ENCODE data around the gene MSH5. TPM values are rescaled to one million over a fixed set of nuclear protein-coding genes. Genes with fewer than 3 reads are reported as not detected.
"Not testable (repeated sequence)": the region's sequence is repeated elsewhere in the genome, so short reads cannot be mapped to it uniquely, and the experiment has no call there.

The MSH5 gene
- total RNA-seq, 1 experiment from 2014 or later = 51.0 TPM

DNA sequence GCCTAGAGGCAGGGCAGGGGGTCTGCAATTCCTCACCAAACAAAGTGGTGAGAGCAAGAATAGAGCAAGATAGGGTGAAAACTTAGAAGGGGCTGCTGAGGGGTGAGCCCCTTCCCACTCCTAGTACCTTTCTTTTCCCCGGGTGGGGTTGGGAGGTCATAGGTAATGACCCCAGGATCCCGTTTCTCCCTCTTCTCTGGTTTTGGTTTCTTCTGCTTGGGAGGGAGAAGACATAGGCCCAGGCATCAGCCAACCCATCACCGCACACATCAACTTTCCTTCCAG, 52.2 kb downstream of the MSH5 start:
- H3K36me3 Mint-ChIP-seq (ENCODE audit: insufficient read depth, unreplicated experiment) = peaks cover 56% of the 10 kb centered on the region
- BruUV-seq (replicated peaks) = no TSS peak
- Histone ChIP-seq H3K9me3 (no peaks in the 10 kb centered on the region), H3K4me1 (0 out of 2 replicates have a peak, but pooled peaks cover 3% of the 10 kb centered on the region), H3K27me3 (replicated peaks; ENCODE audit: control insufficient read depth, insufficient read depth, low read length) (no peaks in the 10 kb centered on the region), H3K4me3 (ENCODE audit: low read depth, low read length) (no peak overlapping the region), H3K36me3 (ENCODE audit: control insufficient read depth, insufficient read depth, low read length) (no peaks in the 10 kb centered on the region)
- POLR2A ChIA-PET = no interaction called here
- no peak overlapping the region for H3K27ac Mint-ChIP-seq (ENCODE audit: unreplicated experiment)
- H3K9me3 Mint-ChIP-seq (ENCODE audit: unreplicated experiment) = no peaks in the 10 kb centered on the region
- intact Hi-C loops (cut with micrococcal nuclease; ENCODE audit: unreplicated experiment) = no loop called here
- no peak for DNase-seq
- H3K4me3 Mint-ChIP-seq (ENCODE audit: unreplicated experiment) = no peak overlapping the region
- H3K4me1 Mint-ChIP-seq (ENCODE audit: low read depth, unreplicated experiment) = peaks cover 21% of the 10 kb centered on the region
- no peaks in the 10 kb centered on the region for H3K27me3 Mint-ChIP-seq (ENCODE audit: insufficient read depth, unreplicated experiment)
- CTCF ChIA-PET = interaction anchor here (1.1 to 1.4 kb wide), 2 partner anchors 17 to 62 kb away, joined by 3 to 4 read pairs; no protein-coding TSS in a partner anchor
- TF ChIP-seq, protein P1, sequence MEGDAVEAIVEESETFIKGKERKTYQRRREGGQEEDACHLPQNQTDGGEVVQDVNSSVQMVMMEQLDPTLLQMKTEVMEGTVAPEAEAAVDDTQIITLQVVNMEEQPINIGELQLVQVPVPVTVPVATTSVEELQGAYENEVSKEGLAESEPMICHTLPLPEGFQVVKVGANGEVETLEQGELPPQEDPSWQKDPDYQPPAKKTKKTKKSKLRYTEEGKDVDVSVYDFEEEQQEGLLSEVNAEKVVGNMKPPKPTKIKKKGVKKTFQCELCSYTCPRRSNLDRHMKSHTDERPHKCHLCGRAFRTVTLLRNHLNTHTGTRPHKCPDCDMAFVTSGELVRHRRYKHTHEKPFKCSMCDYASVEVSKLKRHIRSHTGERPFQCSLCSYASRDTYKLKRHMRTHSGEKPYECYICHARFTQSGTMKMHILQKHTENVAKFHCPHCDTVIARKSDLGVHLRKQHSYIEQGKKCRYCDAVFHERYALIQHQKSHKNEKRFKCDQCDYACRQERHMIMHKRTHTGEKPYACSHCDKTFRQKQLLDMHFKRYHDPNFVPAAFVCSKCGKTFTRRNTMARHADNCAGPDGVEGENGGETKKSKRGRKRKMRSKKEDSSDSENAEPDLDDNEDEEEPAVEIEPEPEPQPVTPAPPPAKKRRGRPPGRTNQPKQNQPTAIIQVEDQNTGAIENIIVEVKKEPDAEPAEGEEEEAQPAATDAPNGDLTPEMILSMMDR (IDR thresholded peaks at IDR 0.05; ENCODE audit: insufficient read depth in 1 of 2, low read depth in 1 of 2, low read length in 1 of 2, severe bottlenecking in 1 of 2, unreplicated experiment in 1 of 2) = no peak

DNA sequence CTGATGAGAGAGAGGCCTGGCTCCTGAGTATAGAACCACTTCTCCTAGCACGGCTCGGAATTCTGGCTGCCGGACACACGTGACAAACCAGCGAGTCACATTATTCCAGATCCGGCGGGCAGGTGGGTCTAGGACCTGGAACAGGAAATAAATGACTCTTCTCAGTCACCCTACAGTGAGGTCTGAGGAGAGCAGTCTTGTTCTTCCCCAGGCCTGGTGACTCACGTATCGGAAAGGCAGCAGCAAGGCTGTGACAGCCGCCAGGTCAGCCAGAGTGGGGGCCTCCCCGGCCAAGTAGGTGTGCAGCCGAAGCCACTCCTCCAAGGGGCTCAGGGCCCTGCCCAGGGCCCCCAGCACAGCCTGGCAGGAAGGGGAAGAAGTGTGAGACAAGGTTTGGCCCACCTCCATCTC, 53.0 kb downstream of the MSH5 start:
- no peaks in the 10 kb centered on the region for H3K9me3 Mint-ChIP-seq (ENCODE audit: unreplicated experiment)
- Histone ChIP-seq H3K4me1 (0 out of 2 replicates have a peak, but pooled peaks cover 3% of the 10 kb centered on the region), H3K27me3 (replicated peaks; ENCODE audit: control insufficient read depth, insufficient read depth, low read length) (no peaks in the 10 kb centered on the region), H3K4me3 (ENCODE audit: low read depth, low read length) (no peak overlapping the region), H3K36me3 (ENCODE audit: control insufficient read depth, insufficient read depth, low read length) (no peaks in the 10 kb centered on the region), H3K9me3 (no peaks in the 10 kb centered on the region)
- H3K27ac Mint-ChIP-seq (ENCODE audit: unreplicated experiment) = no peak overlapping the region
- TF ChIP-seq, protein P1 (IDR thresholded peaks at IDR 0.05; ENCODE audit: insufficient read depth in 1 of 2, low read depth in 1 of 2, low read length in 1 of 2, severe bottlenecking in 1 of 2, unreplicated experiment in 1 of 2) = no peak
- BruUV-seq (replicated peaks) = no TSS peak
- ChIA-PET POLR2A (no interaction called here), CTCF (no interaction called here)
- intact Hi-C loops (cut with micrococcal nuclease; ENCODE audit: unreplicated experiment) = no loop called here
- H3K4me3 Mint-ChIP-seq (ENCODE audit: unreplicated experiment) = no peak overlapping the region
- DNase-seq = no peak
- peaks cover 53% of the 10 kb centered on the region for H3K36me3 Mint-ChIP-seq (ENCODE audit: insufficient read depth, unreplicated experiment)
- H3K4me1 Mint-ChIP-seq (ENCODE audit: low read depth, unreplicated experiment) = peaks cover 21% of the 10 kb centered on the region
- no peaks in the 10 kb centered on the region for H3K27me3 Mint-ChIP-seq (ENCODE audit: insufficient read depth, unreplicated experiment)

DNA sequence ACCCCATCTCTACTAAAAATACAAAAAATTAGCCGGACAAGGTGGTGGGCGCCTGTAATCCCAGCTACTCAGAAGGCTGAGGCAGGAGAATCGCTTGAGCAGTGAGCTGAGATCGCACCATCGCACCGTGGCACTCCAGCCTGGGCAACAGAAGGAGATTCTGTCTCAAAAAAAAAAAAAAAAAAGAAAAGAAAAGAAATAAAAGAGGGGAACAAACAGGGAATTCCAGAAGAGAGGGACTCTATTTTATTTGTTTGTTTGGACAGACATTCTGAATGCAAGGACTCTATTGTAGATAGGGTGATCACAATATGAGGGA, 54.1 kb downstream of the MSH5 start:
- H3K9me3 ChIP-seq; BruUV-seq (replicated peaks); intact Hi-C loops (cut with micrococcal nuclease; ENCODE audit: unreplicated experiment); H3K36me3 ChIP-seq (ENCODE audit: control insufficient read depth, insufficient read depth, low read length); H3K4me3 ChIP-seq (ENCODE audit: low read depth, low read length); H3K27ac Mint-ChIP-seq (ENCODE audit: unreplicated experiment); CTCF ChIA-PET; H3K27me3 Mint-ChIP-seq (ENCODE audit: insufficient read depth, unreplicated experiment); H3K27me3 ChIP-seq (replicated peaks; ENCODE audit: control insufficient read depth, insufficient read depth, low read length); POLR2A ChIA-PET; H3K9me3 Mint-ChIP-seq (ENCODE audit: unreplicated experiment); DNase-seq; H3K4me1 ChIP-seq: not testable (repeated sequence)
- H3K36me3 Mint-ChIP-seq (ENCODE audit: insufficient read depth, unreplicated experiment) = peaks cover 44% of the 10 kb centered on the region
- H3K4me1 Mint-ChIP-seq (ENCODE audit: low read depth, unreplicated experiment) = peaks cover 21% of the 10 kb centered on the region
- H3K4me3 Mint-ChIP-seq (ENCODE audit: unreplicated experiment) = peak overlapping the region; percentile 98

Data from Caco-2 (cell line).